Epithelial cell of esophagus (primary cell): ENCODE measurements around the gene COA3.

ENCODE experiments used
- DNase-seq: peaks from one replicate; pipeline ENCODE4 v3.0.0; 2010; ENCODE audit warnings: low read depth
- H3K4me3 ChIP-seq: 2 replicates; pipeline ENCODE4 v1.5.1; 2011; ENCODE audit warnings: mild to moderate bottlenecking, low read length, control low read depth
- CTCF ChIP-seq: IDR thresholded peaks from 2 replicates; pipeline ENCODE4 v1.5.1; 2011; ENCODE audit warnings: low read depth, mild to moderate bottlenecking, low read length, control low read depth, inconsistent platforms; ENCODE audit not compliant: insufficient read depth; ENCODE audit errors: missing control alignments

COA3 gene

GRCh38 chr17:42832213-42832933, 33.9 kb upstream of the COA3 start:
- no peak for TF ChIP-seq CTCF
- H3K4me3 ChIP-seq: peak overlapping the region; percentile 97
- no peak for DNase-seq

DNA sequence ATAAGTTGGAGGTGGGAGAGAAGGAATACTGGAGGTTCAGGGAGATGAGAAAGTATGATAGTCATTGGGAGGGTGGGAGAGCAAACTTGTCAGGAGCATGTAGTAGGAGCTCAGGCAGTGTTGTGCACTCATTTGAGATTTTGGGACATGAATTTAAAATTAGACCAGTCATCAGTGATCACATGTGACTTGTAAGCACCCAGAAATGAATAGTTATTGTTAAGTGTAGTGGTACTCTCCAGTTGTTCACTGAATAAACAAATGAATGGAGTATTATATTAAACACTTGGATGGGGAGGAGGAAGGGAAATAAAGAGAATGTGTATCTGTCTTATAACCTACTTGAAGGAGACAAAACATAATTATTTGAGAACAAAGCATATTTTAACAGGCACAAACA, 32.5 kb upstream of the COA3 start:
- DNase-seq: no peak
- no peak for TF ChIP-seq CTCF

GRCh38 chr17:42827472-42827871, 29.0 kb upstream of the COA3 start:
- TF ChIP-seq CTCF: no peak
- no peak for DNase-seq
- no peak overlapping the region for H3K4me3 ChIP-seq

More for the DNA sequence above, 32.5 kb upstream of the COA3 start:
- H3K4me3 ChIP-seq: no peak overlapping the region

- DNase-seq: no peak
- TF ChIP-seq CTCF: no peak
- H3K4me3 ChIP-seq: no peak overlapping the region
These were observed 22.7 kb upstream of the COA3 start for GRCh38 chr17:42821176-42821575.

GRCh38 chr17:42819939-42820535, 21.5 kb upstream of the COA3 start:
- TF ChIP-seq CTCF: peak; percentile 76
- peak; percentile 71 for DNase-seq
- H3K4me3 ChIP-seq: no peak overlapping the region

DNA sequence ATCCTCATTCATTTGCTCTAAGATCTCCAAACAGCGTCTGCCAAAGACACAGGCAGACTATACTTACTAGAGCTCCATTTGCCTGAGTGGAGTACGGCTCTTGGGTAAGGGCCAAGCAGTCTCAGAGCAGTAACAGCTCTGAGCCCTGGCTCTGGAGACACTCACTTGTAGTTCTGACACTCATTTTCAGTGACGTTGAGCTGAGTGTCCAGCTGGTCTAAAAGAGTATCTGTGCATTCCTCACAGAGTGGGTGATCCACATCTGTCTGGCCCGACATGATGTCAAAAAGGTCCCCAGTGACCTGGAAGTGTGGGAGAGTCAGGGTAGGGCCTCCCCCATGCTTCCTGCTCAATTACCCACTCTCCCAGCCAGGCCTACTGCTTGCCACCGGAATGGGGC, 19.9 kb upstream of the COA3 start:
- H3K4me3 ChIP-seq: no peak overlapping the region
- no peak for DNase-seq
- TF ChIP-seq CTCF: no peak

GRCh38 chr17:42817866-42818265, 19.4 kb upstream of the COA3 start:
- no peak overlapping the region for H3K4me3 ChIP-seq
- DNase-seq: peak; percentile 79
- no peak for TF ChIP-seq CTCF
